ENCODE data around the gene PABPC1L. TPM values are rescaled to one million over a fixed set of nuclear protein-coding genes. Genes with fewer than 3 reads are reported as not detected.

PABPC1L gene
- total and polyA plus RNA-seq, 2 of the 13 experiments (the other 11 are each of a cell fraction or from before 2014, with no cell fraction given): 30.8 to 252 TPM

GRCh38 chr20:44885392-44886265 is 24.2 kb upstream of the PABPC1L start, which contains the start of gene YWHAB (continued):
- TF ChIP-seq AKNA (CRISPR knock-in tag; IDR thresholded peaks at IDR 0.05; ENCODE audit: borderline replicate concordance) (no peak; the same call in 1 of the 2 replicates), ZNF576 (CRISPR knock-in tag; IDR thresholded peaks at IDR 0.05) (no peak), ZNF367 (CRISPR knock-in tag; IDR thresholded peaks at IDR 0.05; ENCODE audit: borderline replicate concordance) (no peak), TAF15 (IDR thresholded peaks at IDR 0.05; ENCODE audit: low read depth, low read length, poor library complexity, severe bottlenecking) (peak; percentile 60), ZNF607 (CRISPR knock-in tag; IDR thresholded peaks at IDR 0.05; ENCODE audit: borderline replicate concordance) (peak; percentile 69), ZNF414 (CRISPR knock-in tag; IDR thresholded peaks at IDR 0.05) (peak; percentile 80), ZNF772 (CRISPR knock-in tag; IDR thresholded peaks at IDR 0.05) (peak; percentile 76), EED (CRISPR knock-in tag; IDR thresholded peaks at IDR 0.05) (peak; percentile 46; the same call in 1 of the 2 replicates), TFDP1 (CRISPR knock-in tag; IDR thresholded peaks at IDR 0.05; ENCODE audit: borderline replicate concordance) (peak; percentile 88; the same call in 1 of the 2 replicates), RCOR2 (CRISPR knock-in tag; IDR thresholded peaks at IDR 0.05) (no peak), ZNF775 (CRISPR knock-in tag; IDR thresholded peaks at IDR 0.05; ENCODE audit: borderline replicate concordance) (no peak), NCOR1 (IDR thresholded peaks at IDR 0.05; ENCODE audit: borderline replicate concordance, low read length) (no peak), HMG20B (CRISPR knock-in tag; conservative IDR thresholded peaks at IDR 0.05) (peak; percentile 74; the same call in 1 of the 2 replicates), FUBP1 (CRISPR knock-in tag; IDR thresholded peaks at IDR 0.05; ENCODE audit: borderline replicate concordance) (no peak), PAF1 (CRISPR knock-in tag; IDR thresholded peaks at IDR 0.05) (no peak), MNT (IDR thresholded peaks at IDR 0.05) (peak; percentile 62)

Measured in HepG2 (cell line).